A549 (cell line): ENCODE data around the gene GPX3. TPM values are rescaled to one million over a fixed set of nuclear protein-coding genes. Genes with fewer than 3 reads are reported as not detected.

ENCODE experiments used
- ATAC-seq, 2 experiments: fragments of 200-7000 bp in 1 of 2; fragments of >200 bp in 1 of 2; cut with Nextera tagmentation in 1 of 2; cut with Tn5 transposase in 1 of 2; 3 replicates each; pipeline versions ENCODE4 v1.8.0 to v1.9.1; 2018 to 2020; ENCODE audit warnings: mild to moderate bottlenecking in 1 of 2, moderate library complexity in 1 of 2
- CTCF ChIA-PET: fragments of 300-600 bp; sonication (Branson Sonifier 250); formaldehyde crosslinking; extraction: SDS; loops from one replicate; lab custom pipeline; 2021; ENCODE audit warnings: antibody characterized with exemption, inconsistent platforms; lab: Yijun Ruan, JAX
- POLR2A ChIA-PET: fragments of 350-600 bp; formaldehyde crosslinking; extraction: SDS; loops from one replicate; lab custom pipeline; 2021; ENCODE audit warnings: antibody characterized with exemption, inconsistent platforms; lab: Yijun Ruan, JAX
- DNase-seq, 2 experiments: peaks; one replicate each; pipeline versions ENCODE4 v3.0.0 to v3.0.0-alpha.2; 2011 to 2016; ENCODE audit warnings: low read depth in 1 of 2, low spot score in 1 of 2
- FAIRE-seq: peaks from 2 replicates; lab custom pipeline; 2011; peaks lifted over from hg19 to GRCh38; lab: Jason Lieb, UNC
- H3K27ac ChIP-seq, 2 experiments: fragments of >200 bp; sonication (Bioruptor Twin); formaldehyde crosslinking; 3 replicates each; pipeline ENCODE4 v1.5.1; 2016 to 2017
- H3K4me1 ChIP-seq: fragments of >200 bp; sonication (Bioruptor Twin); formaldehyde crosslinking; 3 replicates; pipeline ENCODE4 v1.6.1; 2016
- H3K4me2 ChIP-seq: fragments of >200 bp; sonication (Bioruptor Twin); formaldehyde crosslinking; 3 replicates; pipeline ENCODE4 v1.6.1; 2016
- H3K4me3 ChIP-seq: fragments of >200 bp; sonication (Bioruptor Twin); formaldehyde crosslinking; 3 replicates; pipeline ENCODE4 v1.5.1; 2016
- H3K9me3 ChIP-seq: fragments of >200 bp; sonication (Bioruptor Twin); formaldehyde crosslinking; 3 replicates; pipeline ENCODE4 v1.6.1; 2016
- CEBPB ChIP-seq, 2 experiments: fragments of >200 bp in 1 of 2; sonication (Bioruptor Twin) in 1 of 2; formaldehyde crosslinking in 1 of 2; IDR thresholded peaks; 2 replicates each; pipeline ENCODE4 v1.6.1; 2012 to 2016
- E2F6 ChIP-seq: IDR thresholded peaks from 2 replicates; pipeline ENCODE4 v1.6.1; 2012; ENCODE audit warnings: low read depth, borderline replicate concordance
- EP300 ChIP-seq, 2 experiments: fragments of >200 bp; sonication (Bioruptor Twin); formaldehyde crosslinking; IDR thresholded peaks; 2 replicates in 1 of 2; 3 replicates in 1 of 2; pipeline ENCODE4 v1.6.1; 2016 to 2017
- FOSL2 ChIP-seq, 2 experiments: fragments of 450-650 bp in 1 of 2; fragments of >200 bp in 1 of 2; sonication (Bioruptor Twin) in 1 of 2; formaldehyde crosslinking; IDR thresholded peaks; 2 replicates each; pipeline versions ENCODE4 v1.5.0 to v1.6.1; 2016 to 2020; ENCODE audit warnings: mild to moderate bottlenecking in 1 of 2, moderate library complexity in 1 of 2
- FOXS1 ChIP-seq: fragments of 250-450 bp; sonication (Bioruptor Pico); IDR thresholded peaks from 2 replicates; pipeline ENCODE4 v1.5.0; 2020; ENCODE audit warnings: mild to moderate bottlenecking, moderate library complexity
- GATA3 ChIP-seq: IDR thresholded peaks from 2 replicates; pipeline ENCODE4 v1.6.1; 2012; ENCODE audit warnings: borderline replicate concordance
- HDAC2 ChIP-seq: fragments of 200-600 bp; sonication (generic); IDR thresholded peaks from 2 replicates; pipeline ENCODE4 v1.6.1; 2016
- HMGXB4 ChIP-seq: fragments of 250-450 bp; sonication (Bioruptor Pico); IDR thresholded peaks from 2 replicates; pipeline ENCODE4 v1.5.0; 2021; ENCODE audit warnings: mild to moderate bottlenecking, moderate library complexity, borderline replicate concordance
- JUN ChIP-seq, 2 experiments: fragments of >200 bp; sonication (Bioruptor Twin); formaldehyde crosslinking; IDR thresholded peaks; 2 replicates in 1 of 2; 3 replicates in 1 of 2; pipeline ENCODE4 v1.6.1; 2016 to 2017
- MAFK ChIP-seq: fragments of 450-650 bp; IDR thresholded peaks from 2 replicates; pipeline ENCODE4 v1.6.1; 2014; ENCODE audit not compliant: partially characterized antibody
- MAZ ChIP-seq: fragments of 150-350 bp; IDR thresholded peaks from 2 replicates; pipeline ENCODE4 v1.6.1; 2014; ENCODE audit warnings: antibody characterized with exemption, low read depth, low read length, borderline replicate concordance
- MYC ChIP-seq: IDR thresholded peaks from 2 replicates; pipeline ENCODE4 v1.6.1; 2012; ENCODE audit warnings: mild to moderate bottlenecking, inconsistent platforms, low read length, improper control_type of control experiment, borderline replicate concordance
- PHF8 ChIP-seq: fragments of 200-600 bp; sonication (generic); IDR thresholded peaks from 2 replicates; pipeline ENCODE4 v1.6.1; 2016; ENCODE audit warnings: low read depth, mild to moderate bottlenecking, antibody characterized with exemption, moderate library complexity, borderline replicate concordance
- POLR2AphosphoS2 ChIP-seq: conservative IDR thresholded peaks from 2 replicates; pipeline ENCODE4 v1.6.1; 2012; ENCODE audit warnings: low read length, improper control_type of control experiment, inconsistent platforms
- RAD21 ChIP-seq, 2 experiments: fragments of >200 bp in 1 of 2; sonication (Bioruptor Twin) in 1 of 2; formaldehyde crosslinking in 1 of 2; IDR thresholded peaks in 1 of 2; conservative IDR thresholded peaks in 1 of 2; 2 replicates in 1 of 2; 3 replicates in 1 of 2; pipeline ENCODE4 v1.6.1; 2012 to 2018; ENCODE audit warnings: inconsistent platforms in 1 of 2
- SREBF2 ChIP-seq: fragments of 450-650 bp; IDR thresholded peaks from 2 replicates; pipeline ENCODE4 v1.6.1; 2014; ENCODE audit warnings: mild to moderate bottlenecking, moderate library complexity
- TP53 ChIP-seq: fragments of 250-450 bp; sonication (Bioruptor Pico); IDR thresholded peaks from 2 replicates; pipeline ENCODE4 v1.5.0; 2021; ENCODE audit warnings: mild to moderate bottlenecking, moderate library complexity
- ZC3H11A ChIP-seq: fragments of 450-650 bp; IDR thresholded peaks from 2 replicates; pipeline ENCODE4 v1.6.1; 2014; ENCODE audit warnings: antibody characterized with exemption, mild to moderate bottlenecking
- WGBS: methylation state at CpG from one replicate; pipeline ENCODE4 v1.1.6; 2017; ENCODE audit errors: missing lambda C conversion rate; 5-methylcytosine and 5-hydroxymethylcytosine counted together
- polyA plus RNA-seq, 4 experiments: library from polyadenylated mRNA; depleted of rRNA in 3 of 4; stranded (reverse); fragments of >200 nt; fragmentation: RNase III in 1 of 4; extraction: RNeasy Plus Mini Kit Qiagen cat#74134 plus additional on column Dnase treatment in 1 of 4; gene quantifications; 2 replicates in 3 of 4; 3 replicates in 1 of 4; pipeline ENCODE4 v1.2.3, GENCODE V29; 2011 to 2017
- TF ChIP-seq, protein P1 (sequence below): IDR thresholded peaks from 2 replicates; pipeline ENCODE4 v1.6.1; 2012
- TF ChIP-seq, protein P2 (sequence below): fragments of 200-600 bp; sonication (generic); IDR thresholded peaks from 2 replicates; pipeline ENCODE4 v1.6.1; 2016; ENCODE audit warnings: antibody characterized with exemption, mild to moderate bottlenecking, moderate library complexity

GPX3 gene
- polyA plus RNA-seq, 2 of the 4 experiments (the other 2 are of a cell fraction), result 16.2 to 26.4 TPM

DNA sequence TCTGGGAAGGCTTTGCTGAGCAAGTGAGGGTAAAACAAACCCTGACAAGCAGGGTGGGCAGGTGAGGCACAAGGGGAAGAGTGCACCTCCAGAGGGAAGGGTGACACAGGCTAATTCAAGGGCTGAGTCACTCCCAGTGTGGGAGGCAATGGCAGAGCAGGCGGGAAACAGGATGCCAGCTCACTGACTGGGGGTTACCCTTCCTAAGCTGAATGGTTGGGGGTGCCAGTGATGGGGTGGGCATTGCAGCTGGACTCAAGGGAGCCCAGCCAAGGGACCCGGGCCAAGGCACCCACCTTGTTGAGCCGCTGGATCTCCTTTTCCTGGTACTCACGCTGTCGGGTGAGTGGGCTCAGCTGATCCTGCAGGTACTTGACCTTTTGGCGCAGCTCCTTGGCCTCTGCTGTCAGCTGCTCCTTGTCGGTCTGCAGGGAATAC is 18.4 kb downstream of the GPX3 start (continued):
- no peak for TF ChIP-seq MYC

DNA sequence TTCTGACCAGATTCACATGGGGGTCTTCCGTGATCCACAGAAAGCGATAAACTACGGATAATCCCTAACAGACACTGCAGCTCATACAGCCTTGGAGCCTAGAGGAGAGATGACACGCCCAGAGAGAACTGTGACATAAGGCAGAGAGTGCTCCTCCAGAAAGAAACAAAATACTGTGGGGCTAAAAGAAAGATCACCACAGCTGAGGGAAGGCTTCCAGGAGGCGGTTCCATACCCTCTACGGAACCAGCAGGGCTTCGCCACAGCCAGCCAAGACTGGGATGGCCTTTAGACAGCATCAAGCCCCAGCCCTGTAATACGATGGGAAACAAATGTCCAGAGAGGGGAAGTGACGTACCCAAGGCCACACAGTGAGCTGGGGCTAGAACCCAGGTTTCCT is 19.3 kb downstream of the GPX3 start:
- no peak for DNase-seq
- CTCF ChIA-PET, result interaction anchor here (6.2 to 15.1 kb wide), 2 partner anchors 11 to 76 kb away, joined by 66 to 151 read pairs; no protein-coding TSS in a partner anchor
- Histone ChIP-seq H3K27ac (peak overlapping the region; percentile 36 to 70; a peak in 4 of 6 replicates), H3K4me3 (no peak overlapping the region), H3K4me1 (peaks cover 39% of the 10 kb centered on the region), H3K9me3 (no peaks in the 10 kb centered on the region), H3K4me2 (peak overlapping the region; percentile 4; the same call in 2 of the 3 replicates)
- TF ChIP-seq ZC3H11A (no peak), MAFK (no peak), PHF8 (no peak), EP300 (IDR thresholded peaks at IDR 0.05) (no peak), POLR2AphosphoS2 (no peak), MAZ (no peak)
- ATAC-seq, result 0 out of 6 replicates have a peak, but pooled peaks of 1 of the 2 experiments have one; percentile 3
- POLR2A ChIA-PET, result no interaction called here
- no peak for FAIRE-seq
- 95% methylated on average over 9 of the region's 9 CpGs for WGBS

- peaks cover 39% of the 10 kb centered on the region for H3K4me1 ChIP-seq
- POLR2A ChIA-PET, result no interaction called here
- WGBS, result 40% methylated on average over 8 of the region's 8 CpGs
These were observed 19.9 kb downstream of the GPX3 start for GRCh38 chr5:151040211-151040747.

DNA sequence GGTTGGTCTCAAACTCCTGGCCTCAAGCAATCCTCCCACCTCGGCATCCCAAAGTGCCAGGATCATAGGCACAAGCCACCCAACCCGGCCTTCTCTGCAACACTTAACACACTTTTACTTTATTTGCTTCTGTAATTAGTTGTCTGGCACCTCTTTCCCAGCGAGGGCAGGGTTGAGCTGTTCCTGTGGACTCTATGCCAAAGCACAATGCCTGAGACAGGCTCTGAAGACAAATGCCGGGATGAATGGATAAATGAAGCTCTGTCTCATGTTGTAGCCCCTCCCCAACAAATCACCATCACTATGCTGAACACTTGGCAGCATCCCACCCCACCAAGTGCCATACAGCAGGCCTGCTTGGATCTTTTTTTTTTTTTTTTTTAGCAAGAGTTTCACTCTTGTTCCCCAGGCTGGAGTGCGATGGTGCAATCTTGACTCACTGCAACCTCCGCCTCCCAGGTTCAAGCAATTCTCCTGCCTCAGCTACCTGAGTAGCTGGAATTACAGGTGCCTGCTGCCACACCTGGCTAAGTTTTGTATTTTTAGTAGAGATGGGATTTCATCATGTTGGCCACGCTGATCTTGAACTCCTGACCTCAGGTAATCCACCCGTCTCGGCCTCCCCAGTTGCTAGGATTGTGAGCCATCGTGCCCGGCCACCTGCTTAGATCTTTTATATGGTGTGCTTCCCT is 21.3 kb downstream of the GPX3 start:
- ATAC-seq, result no peak

More at GRCh38 chr5:151040211-151040747, 19.9 kb downstream of the GPX3 start:
- Histone ChIP-seq H3K4me2 (peak overlapping the region; percentile 4), H3K9me3 (no peaks in the 10 kb centered on the region), H3K27ac (peak overlapping the region; percentile 6 to 70; a peak in 5 of 6 replicates), H3K4me3 (no peak overlapping the region)
- no peak for TF ChIP-seq PHF8
- TF ChIP-seq E2F6, result no peak
- TF ChIP-seq JUN (IDR thresholded peaks at IDR 0.05), result no peak
- TF ChIP-seq FOSL2 (IDR thresholded peaks at IDR 0.05), result no peak
- TF ChIP-seq FOSL2 (CRISPR knock-in tag; IDR thresholded peaks at IDR 0.05), result peak; percentile 44
- TF ChIP-seq, protein P1, sequence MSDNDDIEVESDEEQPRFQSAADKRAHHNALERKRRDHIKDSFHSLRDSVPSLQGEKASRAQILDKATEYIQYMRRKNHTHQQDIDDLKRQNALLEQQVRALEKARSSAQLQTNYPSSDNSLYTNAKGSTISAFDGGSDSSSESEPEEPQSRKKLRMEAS, result no peak
- DNase-seq (peak; percentile 53 to 64), FAIRE-seq (no peak), ATAC-seq (peak; percentile 75 to 79)
- CTCF ChIA-PET, result interaction anchor here (2.3 to 15.1 kb wide), 4 partner anchors 11 to 125 kb away, joined by 6 to 151 read pairs (median 40); no protein-coding TSS in a partner anchor

More for the DNA sequence above, 21.3 kb downstream of the GPX3 start:
- ChIA-PET CTCF (interaction anchor here (1.2 to 15.1 kb wide), 7 partner anchors 9 to 126 kb away, joined by 4 to 151 read pairs (median 6); no protein-coding TSS in a partner anchor), POLR2A (no interaction called here)
- FAIRE-seq (no peak), DNase-seq (no peak)
- H3K4me2 ChIP-seq, result no peak overlapping the region
- peaks cover 39% of the 10 kb centered on the region for H3K4me1 ChIP-seq
- no peak overlapping the region for H3K27ac ChIP-seq
- H3K4me3 ChIP-seq, result no peak overlapping the region
- 93% methylated on average over 11 of the region's 11 CpGs for WGBS
- H3K9me3 ChIP-seq, result no peaks in the 10 kb centered on the region
- TF ChIP-seq SREBF2 (no peak), HMGXB4 (CRISPR knock-in tag) (no peak), CEBPB (IDR thresholded peaks at IDR 0.05) (no peak), JUN (IDR thresholded peaks at IDR 0.05) (no peak), ZC3H11A (no peak), GATA3 (no peak), FOXS1 (CRISPR knock-in tag) (no peak), TP53 (no peak), RAD21 (conservative IDR thresholded peaks at IDR 0.05 in 1 of 2, IDR thresholded peaks at IDR 0.05 in 1 of 2) (no peak), HDAC2 (no peak)
- TF ChIP-seq, protein P2, sequence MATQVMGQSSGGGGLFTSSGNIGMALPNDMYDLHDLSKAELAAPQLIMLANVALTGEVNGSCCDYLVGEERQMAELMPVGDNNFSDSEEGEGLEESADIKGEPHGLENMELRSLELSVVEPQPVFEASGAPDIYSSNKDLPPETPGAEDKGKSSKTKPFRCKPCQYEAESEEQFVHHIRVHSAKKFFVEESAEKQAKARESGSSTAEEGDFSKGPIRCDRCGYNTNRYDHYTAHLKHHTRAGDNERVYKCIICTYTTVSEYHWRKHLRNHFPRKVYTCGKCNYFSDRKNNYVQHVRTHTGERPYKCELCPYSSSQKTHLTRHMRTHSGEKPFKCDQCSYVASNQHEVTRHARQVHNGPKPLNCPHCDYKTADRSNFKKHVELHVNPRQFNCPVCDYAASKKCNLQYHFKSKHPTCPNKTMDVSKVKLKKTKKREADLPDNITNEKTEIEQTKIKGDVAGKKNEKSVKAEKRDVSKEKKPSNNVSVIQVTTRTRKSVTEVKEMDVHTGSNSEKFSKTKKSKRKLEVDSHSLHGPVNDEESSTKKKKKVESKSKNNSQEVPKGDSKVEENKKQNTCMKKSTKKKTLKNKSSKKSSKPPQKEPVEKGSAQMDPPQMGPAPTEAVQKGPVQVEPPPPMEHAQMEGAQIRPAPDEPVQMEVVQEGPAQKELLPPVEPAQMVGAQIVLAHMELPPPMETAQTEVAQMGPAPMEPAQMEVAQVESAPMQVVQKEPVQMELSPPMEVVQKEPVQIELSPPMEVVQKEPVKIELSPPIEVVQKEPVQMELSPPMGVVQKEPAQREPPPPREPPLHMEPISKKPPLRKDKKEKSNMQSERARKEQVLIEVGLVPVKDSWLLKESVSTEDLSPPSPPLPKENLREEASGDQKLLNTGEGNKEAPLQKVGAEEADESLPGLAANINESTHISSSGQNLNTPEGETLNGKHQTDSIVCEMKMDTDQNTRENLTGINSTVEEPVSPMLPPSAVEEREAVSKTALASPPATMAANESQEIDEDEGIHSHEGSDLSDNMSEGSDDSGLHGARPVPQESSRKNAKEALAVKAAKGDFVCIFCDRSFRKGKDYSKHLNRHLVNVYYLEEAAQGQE, result no peak
